Adrenal gland (tissue), 5 donors: ENCODE results near the gene OR1A1.

Experiments
- CTCF ChIP-seq, 6 experiments: fragments of 450-650 bp in 4 of 6; fragments of 200-600 bp in 2 of 6; sonication (generic) in 1 of 6; IDR thresholded peaks; 1 replicate in 5 of 6; 2 replicates in 1 of 6; pipeline versions ENCODE4 v1.5.1 to v1.8.0; 2016 to 2021; ENCODE audit warnings: antibody characterized with exemption in 6 of 6, mild to moderate bottlenecking in 2 of 6, moderate library complexity in 1 of 6
- POLR2A ChIP-seq, 2 donors: fragments of 450-650 bp; IDR thresholded peaks; one replicate each; pipeline ENCODE4 v1.6.1; 2017; ENCODE audit warnings: antibody characterized with exemption in 2 of 2, mild to moderate bottlenecking in 2 of 2, moderate library complexity in 1 of 2
- donor health status: DM: no; HTN: no; CAD: no.

DNA sequence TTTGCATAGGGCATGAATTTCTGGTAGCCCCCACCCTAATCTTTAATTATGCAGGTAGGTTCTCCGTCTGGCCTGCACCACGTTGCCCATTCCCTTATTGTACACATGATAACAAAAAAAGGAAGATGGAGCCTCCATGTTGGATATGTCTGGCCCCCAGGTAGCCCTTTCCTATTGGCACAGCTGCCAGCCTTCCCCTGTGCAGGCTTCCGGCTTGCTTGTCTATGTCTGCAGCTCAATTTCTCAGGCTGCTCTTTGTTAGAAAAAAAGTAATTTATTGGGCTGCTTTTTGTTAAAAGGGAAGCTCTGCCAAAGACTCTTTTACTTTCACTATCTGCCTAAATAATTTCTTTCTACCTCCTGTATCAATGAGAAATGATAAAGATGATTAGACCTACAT lies 5.5 kb downstream of the OR1A1 start:
- TF ChIP-seq POLR2A (IDR thresholded peaks at IDR 0.05) (no peak), CTCF (IDR thresholded peaks at IDR 0.05) (no peak)
